Activated gamma-delta T cell treated with anti-CD3 and anti-CD28 coated beads, Interleukin-2, amount 50 U/mL, for 16 hours (primary cell): ENCODE measurements around the gene TRIM24.

ENCODE experiments used
- DNase-seq: peaks from one replicate; pipeline ENCODE4 v3.0.0-alpha.2; 2020; ENCODE audit warnings: low read depth

TRIM24 gene

DNA sequence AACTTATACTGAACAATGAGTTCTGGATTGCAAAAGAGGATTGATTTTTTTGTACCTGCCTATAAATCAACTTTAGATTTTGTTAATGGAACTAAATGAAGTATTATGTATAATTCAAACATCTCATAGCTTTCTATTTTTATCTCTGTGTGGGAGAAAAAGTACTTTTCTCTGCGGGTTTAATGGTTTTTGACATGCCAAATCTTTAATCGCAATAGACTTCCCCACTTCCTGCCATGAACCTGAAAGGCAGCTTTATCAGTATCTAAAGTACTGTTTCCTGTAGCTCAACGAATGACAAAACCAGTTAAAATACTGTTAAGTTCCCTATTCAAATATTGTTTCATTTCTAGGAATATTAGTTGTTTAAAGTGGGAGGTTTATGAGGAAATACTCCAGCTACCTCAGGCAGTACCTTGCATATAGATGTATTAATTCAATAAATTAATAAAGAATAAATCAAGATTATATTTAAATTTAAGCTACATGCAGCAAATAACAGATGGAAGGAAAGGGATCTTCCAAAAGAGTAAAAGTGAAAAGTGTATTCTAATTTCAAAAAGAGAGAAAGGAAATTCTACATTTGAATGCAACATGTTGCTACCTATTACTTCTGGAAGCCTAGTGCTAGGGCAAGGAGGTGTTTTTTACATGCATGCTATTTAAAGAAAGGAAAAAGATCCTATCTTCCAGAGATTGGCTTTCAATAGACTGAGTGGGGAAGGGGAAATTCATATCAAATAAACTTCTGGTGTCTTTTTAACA, 165.2 kb downstream of the TRIM24 start:
- DNase-seq: no peak

DNA sequence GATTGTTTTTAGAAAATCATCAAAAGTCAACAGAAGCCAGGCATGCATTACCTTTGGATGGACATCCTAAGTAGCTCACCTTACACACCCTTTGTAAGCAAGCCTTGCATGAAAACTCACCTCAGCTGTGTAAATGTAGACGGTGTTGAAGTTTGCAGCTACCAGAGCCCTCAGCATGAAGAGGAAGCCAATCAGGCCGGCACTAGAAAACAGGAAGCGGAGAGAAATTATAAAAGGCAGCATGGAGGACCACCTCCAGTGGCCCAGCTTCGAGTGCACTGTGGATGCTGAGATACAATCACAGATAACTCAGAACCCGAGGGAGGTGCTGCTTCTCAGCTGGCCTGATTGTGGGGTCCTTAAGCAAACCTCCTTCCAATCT, 165.8 kb downstream of the TRIM24 start:
- DNase-seq: no peak

DNA sequence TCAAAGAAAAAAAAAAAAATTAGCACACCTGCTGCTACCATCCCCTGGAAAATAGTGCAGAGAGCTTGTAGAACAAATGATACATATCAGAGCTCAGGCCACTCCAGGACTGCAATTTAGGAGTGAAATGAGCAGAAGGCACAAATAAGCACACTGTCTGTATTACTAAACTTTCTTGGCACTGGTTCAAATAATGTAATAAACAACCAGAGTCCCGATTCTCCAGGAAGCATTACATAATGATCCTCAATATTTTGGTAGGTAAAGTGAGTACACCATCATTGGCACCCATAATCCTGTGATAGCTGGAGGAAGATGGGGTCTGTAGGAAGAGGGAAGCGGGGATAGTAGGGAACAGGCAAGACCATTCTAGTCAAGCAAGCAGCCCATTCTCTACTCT, 166.8 kb downstream of the TRIM24 start:
- DNase-seq: no peak

DNA sequence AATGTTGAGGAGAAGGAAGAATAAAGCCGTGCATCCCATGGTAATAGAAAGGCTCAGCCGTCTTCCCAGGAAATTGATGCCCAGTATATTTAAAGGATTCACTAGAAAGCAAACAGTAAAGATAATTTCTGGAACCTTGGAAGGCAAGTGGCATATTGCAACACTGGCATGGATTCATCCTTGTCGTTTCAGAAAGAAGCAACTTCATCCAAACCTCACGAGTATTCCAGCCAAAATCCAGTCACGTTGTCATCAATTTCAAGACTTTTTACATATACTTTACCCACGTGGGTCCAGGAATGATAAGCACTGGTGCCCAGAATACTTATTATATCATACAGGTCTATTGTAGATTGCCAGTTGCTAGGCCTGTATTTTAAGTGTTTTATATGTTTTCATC, 167.3 kb downstream of the TRIM24 start:
- DNase-seq: no peak

DNA sequence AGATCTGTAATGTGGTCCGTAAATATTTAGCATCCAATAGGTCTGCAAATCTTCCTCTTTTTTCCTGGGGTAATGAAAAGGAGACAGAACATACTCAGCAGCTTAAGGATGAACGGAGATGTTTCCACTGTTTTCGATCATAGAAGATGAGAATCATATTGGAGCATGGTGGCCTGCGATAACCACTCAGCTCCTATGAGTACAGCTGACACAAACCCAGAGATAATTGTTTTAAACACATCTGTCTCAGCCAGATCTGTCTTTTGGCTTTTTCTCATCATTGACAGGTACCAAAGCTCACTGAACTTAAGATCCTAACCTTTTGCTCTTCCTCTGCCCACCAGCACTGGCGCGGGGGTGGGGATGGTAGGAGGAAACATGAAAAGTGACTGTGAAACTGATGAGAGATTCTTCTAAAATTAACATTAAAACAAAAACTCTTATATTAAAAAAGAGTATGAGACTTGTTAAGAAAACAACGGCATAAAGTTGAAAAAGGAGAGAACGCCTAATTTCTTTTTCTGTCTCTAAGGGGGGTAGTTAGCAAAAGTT, 170.1 kb downstream of the TRIM24 start:
- no peak for DNase-seq

DNA sequence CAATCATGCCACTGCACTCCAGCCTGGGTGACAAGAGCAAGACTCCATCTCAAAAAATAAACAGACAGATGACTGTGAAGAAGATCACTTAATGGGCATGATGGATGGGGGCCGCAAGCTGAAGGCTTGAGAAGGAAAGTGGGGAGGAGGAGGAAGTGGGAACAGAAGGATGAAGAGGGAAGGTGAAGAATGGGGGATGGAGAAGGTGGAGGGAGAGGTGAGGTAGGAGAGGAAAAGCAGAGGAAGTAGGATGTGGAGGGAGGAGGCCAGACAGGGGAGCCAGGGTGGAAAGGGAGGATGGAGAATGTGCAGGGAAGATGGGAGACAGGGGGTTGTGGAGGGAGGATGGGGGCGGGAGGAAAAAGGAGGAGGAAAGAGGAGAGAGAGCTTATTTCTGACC, 172.3 kb downstream of the TRIM24 start:
- no peak for DNase-seq

DNA sequence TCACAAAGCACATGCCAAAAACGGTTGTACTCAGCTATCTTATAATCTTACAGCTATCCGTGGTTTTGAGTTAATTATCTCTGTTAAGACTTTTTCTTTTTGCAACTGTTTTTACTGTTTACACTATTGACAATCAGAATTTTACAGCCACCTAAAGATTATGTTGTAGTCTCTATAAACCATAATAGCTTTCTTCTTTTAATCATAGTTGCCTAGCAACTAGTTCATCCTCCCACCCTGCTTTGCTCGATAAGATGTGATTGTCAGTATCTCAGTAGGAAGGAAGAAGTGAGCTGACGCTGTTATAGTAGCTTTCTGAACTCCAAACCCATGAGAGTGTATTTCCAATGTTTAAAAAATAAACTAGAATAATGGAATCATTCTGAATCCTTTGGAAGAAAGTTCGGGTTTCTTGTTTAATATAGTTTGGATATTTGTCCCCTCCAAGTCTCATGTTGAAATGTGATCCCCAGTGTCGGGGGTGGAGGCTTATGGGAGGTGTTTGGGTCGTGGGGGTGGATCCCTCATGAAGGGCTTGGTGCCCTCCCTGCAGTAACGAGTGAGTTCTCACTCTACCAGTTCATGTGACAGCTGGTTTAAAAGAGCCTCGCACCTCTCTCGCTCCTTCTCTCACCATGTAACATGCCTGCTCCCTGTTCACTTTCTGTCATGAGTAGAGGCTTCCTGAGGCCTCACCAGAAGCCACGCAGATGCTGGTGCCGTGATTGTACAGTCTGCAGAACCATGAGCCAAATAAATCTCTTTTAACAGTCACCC, 173.0 kb downstream of the TRIM24 start:
- no peak for DNase-seq
